NK-92 treated with Interleukin-12 subunit alpha and Interleukin-12 subunit beta, amount 100 ng/mL, for 24 hours (cell line): ENCODE data around the gene KIF18B.

ENCODE experiments used
- DNase-seq: peaks from one replicate; lab custom pipeline; 2025; lab: John Stamatoyannopoulos, UW

KIF18B gene

DNA sequence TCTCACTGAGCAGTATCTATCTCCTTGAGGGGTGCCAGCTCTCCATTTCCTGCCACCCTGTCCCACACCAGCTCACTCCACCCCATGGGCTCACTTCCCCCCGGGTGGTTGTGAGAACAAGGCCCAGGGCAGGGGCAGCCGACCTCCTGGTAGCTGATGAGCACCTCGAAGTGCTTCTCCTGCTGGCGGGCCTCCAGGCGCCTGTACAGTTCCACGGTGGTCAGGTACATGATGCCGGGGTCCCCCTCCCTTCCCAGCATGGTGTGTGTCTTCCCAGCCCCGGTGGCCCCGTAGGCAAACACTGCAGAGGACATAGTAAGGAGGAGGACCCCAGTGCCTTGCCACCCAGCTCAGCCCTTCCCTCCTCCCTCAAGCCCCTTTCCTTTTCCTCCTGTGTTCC lies 12.5 kb downstream of the KIF18B start:
- DNase-seq, result no peak

DNA sequence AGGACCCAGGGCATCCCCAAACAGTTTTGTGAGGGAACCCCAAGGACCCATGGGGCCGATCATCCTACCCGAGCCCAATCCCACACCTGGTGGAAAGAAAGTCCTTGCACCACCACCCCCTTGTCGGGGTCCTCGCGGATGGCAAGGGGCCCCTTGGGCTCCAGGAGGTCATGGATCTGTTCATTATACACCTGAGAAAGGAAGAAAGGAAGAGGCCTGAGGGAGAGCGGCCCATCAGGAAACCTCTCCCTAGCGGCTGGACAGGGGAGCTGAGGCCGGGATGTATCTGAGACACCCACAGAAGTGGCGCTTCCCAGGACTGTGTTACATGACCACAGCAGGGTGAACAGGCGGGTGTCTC lies 12.8 kb downstream of the KIF18B start:
- no peak for DNase-seq

DNA sequence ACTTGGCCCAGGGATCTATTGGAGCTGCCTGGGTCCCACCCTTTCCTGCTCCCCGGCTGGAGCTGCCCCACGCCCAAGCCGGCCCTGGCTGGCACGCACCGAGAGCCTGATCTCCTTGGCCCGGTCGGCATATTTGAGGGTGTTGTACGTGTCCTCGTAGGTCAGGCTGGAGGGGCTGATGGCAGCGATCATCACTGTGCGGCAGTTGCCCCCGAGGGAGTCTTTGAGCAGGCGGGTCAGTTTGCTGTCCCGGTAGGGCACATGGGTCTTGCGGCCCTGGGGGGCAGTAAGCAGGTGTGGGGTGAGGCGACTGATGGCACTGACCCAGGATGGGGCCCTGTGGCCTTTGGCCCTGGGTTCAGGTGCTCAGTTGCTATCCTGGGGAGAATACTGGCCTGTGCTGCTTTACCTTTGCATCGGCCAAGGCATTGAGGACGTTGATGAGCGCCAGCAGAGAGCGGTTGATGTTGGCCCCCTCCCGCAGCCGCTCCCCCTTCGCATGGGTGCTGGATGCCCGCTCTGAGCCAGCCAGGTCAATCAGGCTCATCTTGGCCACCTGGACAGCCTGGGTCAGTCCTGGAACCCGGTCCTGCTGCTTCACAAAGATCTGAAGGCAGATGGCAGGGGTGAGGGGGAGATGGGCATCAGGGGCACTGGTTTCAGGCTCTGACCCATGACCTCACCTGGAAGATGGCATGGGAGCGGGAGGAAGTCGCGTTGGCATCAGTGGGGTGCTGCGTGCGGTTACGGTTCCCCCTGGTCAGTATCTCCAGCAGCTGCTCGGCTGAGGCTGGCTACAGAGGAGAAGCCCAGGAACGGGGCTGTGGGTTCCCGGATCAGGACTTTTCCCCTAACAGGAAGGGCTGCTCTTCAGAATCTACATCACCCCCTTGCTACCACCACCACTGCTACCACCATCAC lies 13.5 kb downstream of the KIF18B start:
- DNase-seq, result no peak

DNA sequence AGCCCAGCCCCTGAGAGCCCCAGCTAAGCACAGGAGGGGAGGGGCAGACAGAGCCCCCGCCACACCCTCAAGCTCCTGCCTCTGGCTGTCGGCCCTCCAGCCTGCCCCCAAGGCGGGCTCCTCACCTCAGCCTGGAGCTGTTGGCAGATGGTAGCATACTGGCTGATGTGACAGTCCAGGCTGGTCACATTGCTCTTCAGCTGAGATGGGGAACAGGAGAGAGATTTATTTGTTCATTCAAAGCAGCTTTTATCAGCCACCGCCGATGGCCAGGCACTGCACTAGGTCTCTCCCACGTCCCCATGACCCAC lies 14.8 kb downstream of the KIF18B start:
- DNase-seq, result no peak

DNA sequence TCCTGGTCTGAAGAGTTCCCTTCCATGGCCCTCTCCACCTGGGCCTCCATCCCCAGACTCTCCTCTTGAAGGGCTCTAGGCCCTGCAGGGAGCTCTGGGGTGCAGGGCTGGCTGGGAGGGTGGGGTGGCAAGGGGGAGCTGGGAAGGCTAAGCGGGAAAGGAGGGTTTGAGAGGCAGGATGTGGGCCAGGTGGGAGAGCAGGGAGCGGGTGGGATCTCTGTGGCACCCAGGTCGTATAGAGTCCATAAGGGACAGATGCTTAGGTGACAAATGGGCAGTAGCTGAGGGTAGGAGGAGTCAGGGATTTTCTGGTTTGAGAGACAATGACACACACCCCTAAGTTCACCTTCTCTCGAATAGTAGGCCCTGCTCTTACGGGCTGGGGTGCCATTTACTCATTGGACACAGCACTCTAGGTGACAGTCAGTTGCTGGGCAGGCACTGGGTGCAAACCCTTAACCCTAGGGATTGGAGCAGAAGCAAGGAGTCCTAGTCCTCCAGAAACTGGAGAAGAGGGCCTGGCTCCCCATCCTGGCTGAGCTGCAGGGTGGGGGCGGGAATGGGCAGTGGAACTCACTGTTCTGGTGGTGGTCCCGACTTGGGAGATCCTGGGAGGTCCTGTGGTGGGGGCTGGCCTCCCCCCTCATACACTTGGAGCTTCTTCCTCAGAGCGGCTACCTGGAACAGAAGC lies 15.3 kb downstream of the KIF18B start:
- DNase-seq, result no peak

DNA sequence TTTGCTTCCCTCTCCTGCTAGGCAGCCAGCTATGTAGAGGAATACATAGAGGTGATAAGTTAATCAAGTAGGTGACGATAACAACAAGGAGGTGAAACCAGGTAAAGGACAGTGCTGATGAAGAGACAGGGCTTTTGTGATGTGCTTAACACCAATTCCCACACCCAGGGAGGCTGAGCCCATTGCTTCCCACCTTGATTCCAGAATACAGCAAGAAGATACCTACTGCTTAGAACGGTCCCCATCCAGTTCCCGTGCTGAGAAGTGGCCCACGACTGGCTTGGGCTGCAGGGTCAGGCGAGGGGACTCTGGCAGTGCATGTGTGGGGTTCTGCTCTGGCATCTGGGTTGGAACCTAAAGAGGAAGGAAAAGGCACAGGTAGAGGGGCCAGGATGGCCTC lies 16.2 kb downstream of the KIF18B start:
- no peak for DNase-seq

DNA sequence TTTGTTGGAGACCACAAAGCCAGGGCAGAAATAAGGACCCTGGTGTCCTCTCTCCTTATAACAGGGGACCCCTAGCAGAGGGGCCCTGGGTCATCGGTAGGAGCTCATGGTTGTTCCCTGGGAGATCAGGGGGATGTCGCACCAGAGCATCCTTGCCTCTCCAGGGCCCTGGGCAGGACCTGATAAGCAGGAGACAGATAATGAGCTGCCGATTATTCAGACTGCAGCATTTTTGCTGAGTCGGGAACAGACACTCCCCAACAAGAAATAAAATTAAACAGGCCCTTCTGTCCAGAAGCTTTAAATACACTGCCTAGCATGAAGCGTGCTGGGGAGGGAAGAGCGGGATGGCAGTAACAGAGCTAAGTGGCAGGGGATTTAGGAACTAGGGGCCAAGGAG lies 16.9 kb downstream of the KIF18B start:
- DNase-seq, result no peak

DNA sequence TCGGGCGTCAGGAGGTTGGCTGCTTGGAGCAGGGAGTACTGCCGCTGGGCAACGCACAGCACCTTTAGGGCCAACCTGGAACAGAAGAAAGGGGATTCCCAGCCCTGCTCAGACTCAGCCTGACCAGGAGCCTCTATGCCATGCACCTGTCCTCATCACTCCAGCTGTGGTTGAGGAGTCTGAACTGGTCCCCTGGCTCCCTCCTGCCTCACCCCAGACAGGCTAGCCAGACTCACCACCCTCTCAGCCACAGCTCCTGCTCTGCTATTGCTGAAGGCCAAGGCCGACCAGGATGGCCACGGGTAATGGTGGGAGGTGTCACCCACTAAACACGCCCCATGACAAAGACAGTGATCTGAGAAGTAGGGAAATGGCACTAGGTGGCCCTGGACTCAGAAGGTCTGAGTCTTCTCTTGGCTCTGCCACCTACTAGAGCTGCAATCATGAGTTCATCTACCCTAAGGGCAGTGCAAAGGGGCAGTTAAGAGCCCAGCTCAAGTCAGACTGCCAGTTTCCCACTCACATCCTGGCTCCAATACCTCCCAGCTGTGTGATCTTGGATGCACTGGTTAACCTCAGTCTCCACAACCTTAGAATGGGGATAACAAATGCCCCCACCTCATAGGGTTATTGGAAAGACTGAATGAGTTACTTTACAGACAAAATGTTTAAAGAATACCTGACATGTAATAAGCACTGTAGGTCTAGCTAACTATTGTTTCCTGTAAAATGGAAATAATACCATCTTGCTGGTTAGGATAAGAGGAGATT lies 18.4 kb downstream of the KIF18B start:
- DNase-seq, result no peak

DNA sequence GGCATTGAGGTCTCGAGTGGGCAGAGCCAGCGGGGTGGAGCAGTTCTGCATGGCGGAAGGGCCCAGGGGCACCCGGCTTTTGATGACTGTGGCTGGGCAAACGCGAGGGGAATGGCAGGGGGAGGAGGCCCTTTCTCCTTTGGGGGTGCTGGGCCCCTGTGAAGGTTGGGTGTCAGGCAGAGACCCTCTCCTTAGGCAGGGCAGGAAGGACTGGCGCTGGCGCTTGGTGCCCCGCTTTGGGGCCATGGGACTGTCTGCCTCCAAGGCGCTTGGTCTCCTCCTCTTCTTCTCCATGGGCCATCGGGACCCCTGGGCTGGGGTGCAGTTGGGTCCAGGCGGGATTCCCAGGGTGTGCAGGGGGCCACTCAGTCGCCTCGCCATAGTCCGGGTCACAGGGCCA lies 19.4 kb downstream of the KIF18B start:
- no peak for DNase-seq

DNA sequence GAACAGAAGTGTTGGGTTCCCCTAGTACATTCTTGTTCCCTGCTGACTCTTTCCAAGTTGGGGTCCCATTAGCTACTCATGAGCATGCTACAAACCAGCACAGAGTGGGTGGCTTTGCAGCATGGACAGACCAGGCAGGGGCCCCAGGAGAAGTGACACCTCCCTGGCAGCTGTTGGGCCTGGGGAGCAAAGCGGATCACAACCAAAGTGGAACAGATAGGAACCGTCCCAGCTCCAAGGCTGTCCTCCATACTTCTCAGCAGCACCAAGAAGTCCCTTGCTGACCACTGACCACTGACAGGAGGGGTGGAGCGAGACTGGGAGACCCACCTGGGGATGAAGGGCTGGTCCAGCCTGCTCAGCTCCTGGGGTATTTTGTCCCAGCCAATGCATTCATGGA lies 19.9 kb downstream of the KIF18B start:
- DNase-seq, result no peak

DNA sequence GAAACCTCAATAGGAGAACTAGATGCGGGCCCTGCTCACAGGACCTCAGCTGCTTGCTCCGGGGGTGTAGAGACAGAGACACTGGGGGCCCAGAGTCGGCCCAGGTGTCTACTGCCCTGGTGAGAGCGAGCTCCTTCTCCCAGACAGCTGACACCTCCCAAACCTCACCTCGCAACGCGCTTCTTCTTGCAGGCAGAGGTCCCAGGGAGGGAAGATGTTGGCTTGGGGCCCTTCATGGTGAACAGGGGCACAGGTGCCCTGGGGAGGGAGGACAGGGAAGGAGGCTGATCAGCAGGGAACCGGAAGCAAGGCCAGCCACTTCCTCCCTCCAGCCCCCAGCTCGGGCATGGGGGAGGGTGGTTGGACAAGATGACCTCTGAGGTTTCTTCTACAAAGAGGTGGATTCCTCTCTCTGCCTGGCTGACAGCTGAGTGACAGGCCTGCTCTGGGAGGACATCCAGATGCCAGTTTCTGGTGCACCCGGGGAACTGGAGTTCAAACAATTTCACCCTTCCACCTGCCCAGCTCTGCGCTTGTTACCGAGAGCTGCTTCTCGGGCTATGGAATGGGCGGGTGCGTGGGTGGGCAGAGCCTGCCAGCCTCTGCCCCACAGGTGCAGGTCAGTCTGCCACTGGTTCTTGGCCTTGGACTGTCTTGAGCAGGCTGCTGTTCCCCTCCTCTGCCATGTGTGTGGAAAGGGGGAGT lies 20.6 kb downstream of the KIF18B start:
- no peak for DNase-seq

DNA sequence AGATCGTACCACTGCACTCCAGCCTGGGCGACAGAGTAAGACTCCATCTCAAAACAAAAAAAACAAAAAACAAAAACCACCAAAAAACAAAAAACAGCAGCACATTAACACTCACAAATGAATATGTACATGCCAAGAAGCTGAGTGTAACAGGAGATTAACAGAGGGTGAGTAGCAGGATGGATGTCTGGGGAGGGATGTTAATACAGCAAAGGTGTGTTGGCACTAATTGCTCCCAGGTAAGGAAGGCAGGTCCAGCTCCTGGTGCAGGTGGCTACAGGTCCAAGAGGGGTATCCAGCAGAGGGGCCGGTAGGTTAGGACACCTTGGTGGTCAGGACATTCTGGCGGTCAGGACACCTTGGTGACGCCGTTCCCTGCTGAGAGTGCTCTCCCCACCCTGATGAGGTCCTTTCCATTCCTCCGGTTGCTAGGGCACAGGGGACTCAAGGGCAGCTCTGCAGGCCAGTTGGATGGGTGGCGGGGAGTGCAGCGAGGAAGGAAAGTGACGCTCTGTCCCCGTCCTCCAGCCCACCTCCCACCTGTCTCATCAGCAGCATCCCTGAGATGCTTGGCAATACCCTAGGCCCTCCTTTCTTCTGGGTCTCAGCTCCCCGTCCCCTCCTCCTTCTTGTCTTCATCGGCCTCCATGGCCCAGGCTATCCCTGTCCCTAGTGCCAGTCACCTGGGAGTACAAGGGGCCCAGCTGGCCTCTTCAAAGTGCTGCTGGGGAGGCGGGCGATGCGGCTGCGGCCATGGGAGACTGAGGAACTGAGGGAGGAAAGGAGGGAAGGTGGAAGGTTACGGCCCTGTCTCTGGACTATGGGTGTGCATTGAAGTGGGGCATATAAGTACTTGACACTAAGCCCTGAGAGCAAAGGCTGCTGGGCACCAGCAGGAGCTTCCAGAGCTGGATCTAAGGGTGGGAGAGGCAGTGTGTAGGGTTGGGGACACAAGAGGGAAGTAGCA lies 21.6 kb downstream of the KIF18B start:
- DNase-seq, result no peak

DNA sequence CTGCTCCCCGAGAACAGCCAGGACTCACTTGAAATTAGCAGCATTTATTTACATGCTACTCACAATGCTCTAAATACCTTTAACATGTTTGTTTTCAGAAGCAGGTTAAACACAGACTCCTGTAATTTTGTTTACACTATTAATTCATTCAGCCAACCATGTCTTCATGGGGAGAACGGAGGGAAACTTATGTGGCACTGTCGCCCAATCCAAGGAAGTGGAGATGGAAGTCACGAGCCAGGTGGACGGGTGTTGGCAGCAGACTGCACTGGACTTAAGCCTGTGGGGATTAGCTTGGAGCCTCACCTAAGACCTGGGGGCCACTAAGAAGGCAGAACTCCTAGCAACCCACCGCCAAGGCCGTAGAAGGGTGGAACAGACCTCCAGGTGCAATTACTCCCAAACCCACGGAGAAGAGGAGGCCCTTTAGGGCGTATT lies 23.4 kb downstream of the KIF18B start:
- DNase-seq, result no peak

DNA sequence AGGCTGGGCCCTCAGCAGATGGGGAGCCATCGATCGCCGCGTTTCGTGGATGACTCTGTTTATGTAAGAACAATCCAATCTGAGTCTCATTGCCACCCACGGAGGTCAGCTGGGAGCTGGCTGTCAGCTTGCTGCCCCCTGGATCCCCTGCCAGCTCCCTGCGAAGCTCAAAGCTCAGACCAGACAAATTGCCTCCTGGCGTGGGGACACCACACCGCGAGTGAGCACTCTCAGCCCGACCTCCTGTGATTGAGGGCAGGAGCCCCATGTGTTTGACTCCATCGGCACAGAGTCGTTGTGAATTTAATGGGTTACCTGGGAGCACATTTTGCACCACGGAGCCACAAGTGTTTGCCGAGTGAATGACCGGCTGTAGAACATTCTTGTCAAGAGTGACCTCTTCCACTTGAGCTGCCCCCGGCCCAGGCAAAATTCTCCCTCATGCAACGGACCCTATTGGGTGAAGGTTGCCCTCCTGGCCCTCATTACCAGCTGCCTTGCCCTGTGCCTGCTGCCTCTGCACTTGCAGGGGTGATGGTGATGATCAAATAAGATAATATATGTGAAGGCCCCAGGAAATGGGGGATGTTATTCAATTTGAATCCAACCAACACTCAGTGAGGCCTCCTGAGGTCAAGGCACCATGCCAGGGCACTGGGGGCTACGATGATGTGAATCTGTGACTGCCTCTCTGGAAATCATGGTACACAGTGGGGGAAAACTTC lies 24.7 kb downstream of the KIF18B start:
- no peak for DNase-seq

DNA sequence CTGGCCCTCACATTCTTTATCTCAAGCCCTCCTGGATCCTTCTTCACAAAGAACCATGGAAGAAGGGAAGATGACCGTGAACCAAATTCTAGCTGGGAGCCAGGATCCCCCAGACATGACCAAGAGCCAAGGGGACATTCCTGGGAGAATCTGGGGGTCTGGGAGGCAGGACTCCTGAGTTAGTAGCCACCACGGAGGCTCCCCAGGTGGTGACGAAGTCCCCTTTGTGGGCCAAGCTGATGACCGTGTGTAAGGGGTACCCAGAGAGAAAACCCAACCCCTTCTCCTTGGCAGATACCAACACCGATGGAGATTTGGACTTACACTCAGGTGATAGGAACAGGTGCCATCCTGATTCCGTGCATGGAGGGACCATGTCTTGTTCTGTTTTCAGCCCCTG lies 25.4 kb downstream of the KIF18B start:
- no peak for DNase-seq

DNA sequence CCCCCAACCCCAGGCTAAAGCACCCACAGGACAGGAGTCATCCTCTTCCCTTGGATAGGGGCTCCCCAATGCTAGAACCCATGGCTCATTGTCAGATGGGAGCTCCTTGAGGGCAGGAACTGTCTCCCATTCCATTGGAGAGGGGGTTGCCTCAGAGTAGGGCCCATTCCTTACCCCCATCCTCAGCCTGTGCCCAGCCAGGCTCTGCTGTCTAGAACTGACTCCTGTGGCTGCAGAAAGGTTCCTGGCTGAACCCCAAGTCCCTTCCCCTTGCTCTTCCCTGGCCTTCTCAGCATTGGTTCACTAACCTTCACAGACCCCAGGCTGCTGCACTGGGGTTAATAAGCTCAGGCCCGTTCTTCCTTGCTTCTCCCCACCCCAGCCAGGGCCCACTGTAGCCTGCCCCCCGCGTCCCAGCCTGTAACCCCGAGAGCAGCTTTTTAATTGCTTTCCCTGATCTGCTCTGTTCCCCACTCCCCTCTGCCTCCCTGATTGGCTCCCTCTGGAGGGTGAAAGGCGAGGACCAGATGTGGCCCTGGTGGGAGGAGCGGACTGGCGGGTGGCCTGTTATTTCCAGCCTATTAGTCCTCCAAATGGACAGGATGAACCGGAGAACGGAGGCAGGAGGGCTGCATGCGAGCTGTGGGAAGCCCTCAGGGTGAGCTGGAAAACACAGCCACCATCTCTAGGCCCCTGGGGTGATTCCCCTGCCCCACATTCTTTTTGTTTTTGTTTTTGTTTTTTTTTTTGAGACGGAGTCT lies 26.3 kb downstream of the KIF18B start:
- DNase-seq, result no peak

DNA sequence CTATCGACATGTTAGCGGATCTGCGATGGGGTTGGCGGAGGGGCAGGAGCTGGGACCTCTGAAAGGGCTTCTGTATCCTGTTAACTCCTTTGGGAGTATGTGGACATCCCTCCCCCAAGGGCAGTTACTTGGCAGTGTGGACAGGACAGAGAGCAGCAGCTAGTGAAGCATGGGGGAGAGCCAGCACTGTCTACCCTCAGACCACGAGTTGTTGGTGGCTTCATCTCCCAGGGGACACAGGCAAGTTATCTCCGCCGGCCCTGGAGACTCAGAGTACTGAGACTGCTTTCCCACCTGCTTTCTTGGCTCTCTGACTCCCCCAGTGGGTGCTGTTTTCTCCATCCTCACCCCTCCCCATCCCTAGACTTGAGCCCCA lies 27.0 kb downstream of the KIF18B start:
- no peak for DNase-seq

DNA sequence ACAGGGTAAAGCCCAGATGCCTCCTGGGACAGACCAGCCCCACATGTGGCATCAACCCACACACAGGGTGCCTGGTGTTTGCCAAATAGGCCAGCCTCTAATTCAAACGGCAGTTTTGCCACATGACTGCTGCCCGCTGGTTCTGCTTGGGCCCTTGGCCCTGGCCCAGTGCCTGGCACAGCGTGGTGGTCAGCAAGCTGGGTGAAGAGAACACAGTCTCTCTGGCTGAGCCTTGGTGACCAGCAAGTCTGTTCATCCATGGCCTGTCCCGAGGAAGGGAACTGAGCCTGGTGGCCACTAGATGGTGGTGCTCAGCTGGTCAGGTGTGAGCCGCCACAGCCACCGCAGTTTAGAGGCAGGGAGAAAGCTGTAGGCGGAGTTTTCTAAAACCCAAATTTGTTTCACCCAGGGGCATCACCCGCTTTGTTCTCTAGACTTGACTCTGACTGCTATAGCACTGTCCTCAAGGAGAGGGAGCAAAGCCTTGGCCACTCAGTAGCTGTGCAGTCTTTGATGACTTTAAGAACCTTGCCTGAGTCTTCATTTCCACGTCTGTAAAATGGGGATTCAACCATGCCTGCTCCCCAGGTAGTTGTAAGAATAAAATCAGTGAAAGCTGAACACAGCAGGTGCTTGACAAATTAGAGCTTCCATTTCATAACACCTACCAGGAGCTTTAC lies 27.5 kb downstream of the KIF18B start:
- peak; percentile 20 for DNase-seq

DNA sequence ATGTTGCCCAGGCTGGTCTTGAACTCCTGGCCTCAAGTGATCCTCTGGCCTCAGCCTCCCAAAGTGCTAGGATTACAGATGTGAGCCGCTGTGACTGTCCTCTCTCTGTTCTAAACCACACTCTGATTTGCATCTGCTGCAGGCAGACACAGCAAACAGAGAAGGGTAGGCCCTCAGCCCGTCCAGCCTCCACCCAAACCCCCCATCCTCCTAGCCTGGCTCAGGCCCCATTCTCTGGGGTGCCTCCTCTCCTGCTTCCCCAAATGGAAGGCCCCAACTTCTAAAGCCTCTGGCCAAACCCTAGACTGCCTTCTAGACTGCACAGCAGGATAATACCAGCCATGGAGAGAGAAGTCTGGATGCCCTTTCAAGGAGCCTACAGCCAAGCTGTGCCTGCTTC lies 28.2 kb downstream of the KIF18B start:
- no peak for DNase-seq
